Keratinocyte (primary cell): ENCODE measurements around the gene MADD. TPM values are rescaled to one million over a fixed set of nuclear protein-coding genes. Genes with fewer than 3 reads are reported as not detected.

Experiments
- DNase-seq: peaks from one replicate; pipeline ENCODE4 v3.0.0-alpha.2; 2011; ENCODE audit warnings: low read depth, missing footprints, low spot score
- FAIRE-seq: peaks from 2 replicates; lab custom pipeline; 2011; peaks lifted over from hg19 to GRCh38; lab: Jason Lieb, UNC
- H2AFZ ChIP-seq: 2 replicates; pipeline ENCODE4 v1.6.0; 2012; ENCODE audit warnings: low read length, control low read depth, inconsistent platforms; ENCODE audit not compliant: control insufficient read depth
- H3K27ac ChIP-seq: 2 replicates; pipeline ENCODE4 v1.5.1; 2011; ENCODE audit warnings: low read length; ENCODE audit not compliant: control insufficient read depth, insufficient read depth
- H3K27me3 ChIP-seq: 3 replicates; pipeline ENCODE4 v1.6.0; 2011; ENCODE audit warnings: low read length; ENCODE audit not compliant: control insufficient read depth, insufficient read depth; ENCODE audit errors: extremely low read depth
- H3K36me3 ChIP-seq, 2 experiments: 2 replicates in 1 of 2; 3 replicates in 1 of 2; pipeline ENCODE4 v1.5.1; 2011; ENCODE audit warnings: low read length in 2 of 2, mild to moderate bottlenecking in 1 of 2; ENCODE audit not compliant: control insufficient read depth in 2 of 2, insufficient read depth in 2 of 2; ENCODE audit errors: extremely low read depth in 1 of 2
- H3K4me1 ChIP-seq: 3 replicates; pipeline ENCODE4 v1.5.1; 2011; ENCODE audit warnings: low read length; ENCODE audit not compliant: control insufficient read depth, insufficient read depth; ENCODE audit errors: extremely low read depth
- H3K4me2 ChIP-seq: 3 replicates; pipeline ENCODE4 v1.6.0; 2011; ENCODE audit warnings: low read depth, low read length; ENCODE audit not compliant: control insufficient read depth, insufficient read depth; ENCODE audit errors: extremely low read depth
- H3K4me3 ChIP-seq, 3 experiments: fragments of 200-600 bp in 1 of 3; sonication (generic) in 1 of 3; 2 replicates in 2 of 3; 3 replicates in 1 of 3; pipeline ENCODE4 v1.5.1; 2011 to 2016; ENCODE audit warnings: low read length in 3 of 3, mild to moderate bottlenecking in 3 of 3, control low read depth in 2 of 3, inconsistent platforms in 1 of 3, low read depth in 1 of 3, mixed read lengths in 1 of 3, mixed run types in 1 of 3, moderate library complexity in 1 of 3; ENCODE audit not compliant: control insufficient read depth in 2 of 3, insufficient read depth in 2 of 3; ENCODE audit errors: extremely low read depth in 1 of 3
- H3K79me2 ChIP-seq: 2 replicates; pipeline ENCODE4 v1.6.0; 2012; ENCODE audit warnings: low read length; ENCODE audit not compliant: control insufficient read depth, insufficient read depth
- H3K9ac ChIP-seq: 3 replicates; pipeline ENCODE4 v1.6.0; 2011; ENCODE audit warnings: low read length; ENCODE audit not compliant: control insufficient read depth, insufficient read depth; ENCODE audit errors: extremely low read depth
- H3K9me1 ChIP-seq: 3 replicates; pipeline ENCODE4 v1.6.0; 2011; ENCODE audit warnings: low read length; ENCODE audit not compliant: control insufficient read depth, insufficient read depth; ENCODE audit errors: extremely low read depth
- H3K9me3 ChIP-seq: 2 replicates; pipeline ENCODE4 v1.5.1; 2012; ENCODE audit warnings: low read depth, low read length; ENCODE audit not compliant: control insufficient read depth
- H4K20me1 ChIP-seq: 3 replicates; pipeline ENCODE4 v1.6.0; 2011; ENCODE audit warnings: low read length; ENCODE audit not compliant: control insufficient read depth, insufficient read depth; ENCODE audit errors: extremely low read depth
- CTCF ChIP-seq, 3 experiments: IDR thresholded peaks in 1 of 3; conservative IDR thresholded peaks in 1 of 3; optimal IDR thresholded peaks in 1 of 3; 2 replicates in 2 of 3; 3 replicates in 1 of 3; pipeline versions ENCODE3 to v1.5.1; 2011; ENCODE audit warnings: low read length in 3 of 3, mild to moderate bottlenecking in 3 of 3, moderate library complexity in 2 of 3, control low read depth in 1 of 3, inconsistent platforms in 1 of 3; ENCODE audit not compliant: insufficient read depth in 2 of 3; ENCODE audit errors: extremely low read depth in 1 of 3
- EZH2 ChIP-seq: IDR thresholded peaks from one replicate; pipeline ENCODE4 v1.6.1; 2012; ENCODE audit warnings: inconsistent platforms, mild to moderate bottlenecking, low read length, moderate library complexity
- dilution Hi-C: fragments of 300-500 bp; cut with MboI; formaldehyde crosslinking; loops from one replicate; pipeline ENCODE4 v1.7.0; 2020; ENCODE audit warnings: low sequenced_read_pairs; ENCODE audit not compliant: extremely low pct_ligation_motif_present
- polyA plus RNA-seq, 5 experiments: library from polyadenylated mRNA; depleted of rRNA in 3 of 5; stranded (reverse) in 3 of 5; stranded (forward) in 1 of 5; unstranded in 1 of 5; fragments of >200 nt; gene quantifications; 1 replicate in 1 of 5; 2 replicates in 3 of 5; 3 replicates in 1 of 5; pipeline versions ENCODE4 v1.2.1 to v1.2.3, GENCODE V29; 2011 to 2012; ENCODE audit warnings: missing spikeins in 2 of 5, low read depth in 1 of 5, low replicate concordance in 1 of 5

Gene MADD
- polyA plus RNA-seq, 1 donor (not counting 4 experiments of a cell fraction or from before 2014, with no cell fraction given), result 11.9 TPM

- Histone ChIP-seq H3K4me1 (peaks cover 6% of the 10 kb centered on the region), H3K4me3 (no peak overlapping the region), H2AFZ (no peak overlapping the region), H3K79me2 (no peaks in the 10 kb centered on the region), H3K4me2 (no peak overlapping the region), H3K9me1 (no peaks in the 10 kb centered on the region), H3K9me3 (no peaks in the 10 kb centered on the region), H3K27me3 (no peaks in the 10 kb centered on the region), H3K9ac (no peak overlapping the region), H3K27ac (no peak overlapping the region), H4K20me1 (no peaks in the 10 kb centered on the region), H3K36me3 (no peaks in the 10 kb centered on the region)
- FAIRE-seq (no peak), DNase-seq (no peak)
- no peak for TF ChIP-seq CTCF (optimal IDR thresholded peaks at IDR 0.05 in 1 of 3, IDR thresholded peaks at IDR 0.05 in 1 of 3, conservative IDR thresholded peaks at IDR 0.05 in 1 of 3; ENCODE audit: extremely low read depth in 1 of 3, insufficient read depth in 2 of 3, low read length in 3 of 3)
- no peak for TF ChIP-seq EZH2
- dilution Hi-C loops, result no loop called here
These were observed 105.1 kb downstream of the MADD start for GRCh38 chr11:47375020-47375419.

- Histone ChIP-seq H3K79me2 (no peaks in the 10 kb centered on the region), H3K9me3 (no peaks in the 10 kb centered on the region), H3K9ac (no peak overlapping the region), H3K4me3 (no peak overlapping the region), H3K4me1 (peaks cover 6% of the 10 kb centered on the region), H3K4me2 (no peak overlapping the region), H4K20me1 (no peaks in the 10 kb centered on the region), H2AFZ (no peak overlapping the region), H3K9me1 (no peaks in the 10 kb centered on the region), H3K27ac (no peak overlapping the region), H3K36me3 (no peaks in the 10 kb centered on the region), H3K27me3 (no peaks in the 10 kb centered on the region)
- FAIRE-seq (no peak), DNase-seq (no peak)
- TF ChIP-seq CTCF (optimal IDR thresholded peaks at IDR 0.05 in 1 of 3, IDR thresholded peaks at IDR 0.05 in 1 of 3, conservative IDR thresholded peaks at IDR 0.05 in 1 of 3; ENCODE audit: extremely low read depth in 1 of 3, insufficient read depth in 2 of 3, low read length in 3 of 3), result no peak
- no peak for TF ChIP-seq EZH2
- dilution Hi-C loops, result no loop called here
These were observed 105.7 kb downstream of the MADD start for GRCh38 chr11:47375546-47376085.
